ENCODE results near the gene PPP1CA.

Gene PPP1CA

GRCh38 chr11:67419325-67420049 lies 17.8 kb upstream of the PPP1CA start:
- Histone ChIP-seq H4K20me1 (0 out of 2 replicates have a peak, but pooled peaks cover 7% of the 10 kb centered on the region), H3K9ac (peak overlapping the region; percentile 90), H3K4me3 (peak overlapping the region; percentile 73), H3K27ac (peak overlapping the region; percentile 96), H3K27me3 (peaks cover 14% of the 10 kb centered on the region), H3K4me2 (peak overlapping the region; percentile 100), H3K36me3 (no peaks in the 10 kb centered on the region), H3K9me3 (no peaks in the 10 kb centered on the region), H3K4me1 (peaks cover 80% of the 10 kb centered on the region)
- TF ChIP-seq Cebpa-rat (IDR thresholded peaks at IDR 0.05) = no peak

GRCh38 chr11:67418476-67419281 lies 17.0 kb upstream of the PPP1CA start:
- H3K27ac ChIP-seq = peak overlapping the region; percentile 67
- TF ChIP-seq Cebpa-rat (IDR thresholded peaks at IDR 0.05) = no peak
- H3K9ac ChIP-seq = peak overlapping the region; percentile 65
- no peaks in the 10 kb centered on the region for H3K36me3 ChIP-seq
- peaks cover 85% of the 10 kb centered on the region for H3K4me1 ChIP-seq
- peak overlapping the region; percentile 100 for H3K4me2 ChIP-seq
- 0 out of 2 replicates have a peak, but pooled peaks cover 7% of the 10 kb centered on the region for H4K20me1 ChIP-seq
- peak overlapping the region; percentile 48 for H3K4me3 ChIP-seq
- H3K27me3 ChIP-seq = peaks cover 22% of the 10 kb centered on the region
- H3K9me3 ChIP-seq = no peaks in the 10 kb centered on the region

- peaks cover 90% of the 10 kb centered on the region for H3K4me1 ChIP-seq
- peak overlapping the region; percentile 37 for H3K27ac ChIP-seq
- H3K27me3 ChIP-seq = peaks cover 24% of the 10 kb centered on the region
- H3K4me3 ChIP-seq = 0 out of 2 replicates have a peak overlapping the region, but pooled peaks have one; percentile 18
- H3K36me3 ChIP-seq = no peaks in the 10 kb centered on the region
- peak overlapping the region; percentile 100 for H3K4me2 ChIP-seq
- TF ChIP-seq Cebpa-rat (IDR thresholded peaks at IDR 0.05) = no peak
- no peaks in the 10 kb centered on the region for H3K9me3 ChIP-seq
- H3K9ac ChIP-seq = peak overlapping the region; percentile 21; the same call in 1 of the 2 replicates
- H4K20me1 ChIP-seq = 0 out of 2 replicates have a peak, but pooled peaks cover 7% of the 10 kb centered on the region
Measured at GRCh38 chr11:67417425-67417824, 15.8 kb upstream of the PPP1CA start.

- Histone ChIP-seq H3K4me2 (peak overlapping the region; percentile 100), H3K9me3 (no peaks in the 10 kb centered on the region), H3K27ac (peak overlapping the region; percentile 37), H3K36me3 (no peaks in the 10 kb centered on the region), H4K20me1 (0 out of 2 replicates have a peak, but pooled peaks cover 7% of the 10 kb centered on the region), H3K27me3 (peaks cover 24% of the 10 kb centered on the region), H3K4me1 (peaks cover 96% of the 10 kb centered on the region), H3K9ac (peak overlapping the region; percentile 28; the same call in 1 of the 2 replicates), H3K4me3 (peak overlapping the region; percentile 25; the same call in 1 of the 2 replicates)
- TF ChIP-seq Cebpa-rat (IDR thresholded peaks at IDR 0.05) = no peak
Measured at GRCh38 chr11:67416416-67417335, 15.0 kb upstream of the PPP1CA start.

- H3K4me1 ChIP-seq = peaks cover 99% of the 10 kb centered on the region
- peaks cover 24% of the 10 kb centered on the region for H3K27me3 ChIP-seq
- TF ChIP-seq Cebpa-rat (IDR thresholded peaks at IDR 0.05) = no peak
- H3K9me3 ChIP-seq = no peaks in the 10 kb centered on the region
- peak within 1 kb of the TSS; percentile 33; the same call in 1 of the 2 replicates for H3K4me3 ChIP-seq
- H3K4me2 ChIP-seq = peak within 1 kb of the TSS; percentile 100
- H3K36me3 ChIP-seq = no peaks in the 10 kb centered on the region
- H3K27ac ChIP-seq = no peak within 1 kb of the TSS
- 0 out of 2 replicates have a peak, but pooled peaks cover 7% of the 10 kb centered on the region for H4K20me1 ChIP-seq
- H3K9ac ChIP-seq = 0 out of 2 replicates have a peak within 1 kb of the TSS, but pooled peaks have one; percentile 28
Measured at GRCh38 chr11:67415501-67416304, 14.0 kb upstream of the PPP1CA start, which contains the start of gene CARNS1. TSS of gene CARNS1 (plus strand) at chr11:67415678. CDS start at chr11:67416200, 522 bp downstream.

- Histone ChIP-seq H3K9ac (peak overlapping the region; percentile 16; the same call in 1 of the 2 replicates), H4K20me1 (0 out of 2 replicates have a peak, but pooled peaks cover 7% of the 10 kb centered on the region), H3K36me3 (no peaks in the 10 kb centered on the region), H3K4me2 (peak overlapping the region; percentile 100), H3K4me3 (no peak overlapping the region; the same call in 1 of the 2 replicates), H3K27ac (no peak overlapping the region), H3K9me3 (no peaks in the 10 kb centered on the region), H3K27me3 (peaks cover 24% of the 10 kb centered on the region), H3K4me1 (peaks cover 99% of the 10 kb centered on the region)
- TF ChIP-seq Cebpa-rat (IDR thresholded peaks at IDR 0.05) = no peak
Measured at GRCh38 chr11:67413266-67413849, 11.7 kb upstream of the PPP1CA start.

- peak overlapping the region; percentile 16; the same call in 1 of the 2 replicates for H3K9ac ChIP-seq
- no peak for TF ChIP-seq Cebpa-rat (IDR thresholded peaks at IDR 0.05)
- no peak overlapping the region for H3K27ac ChIP-seq
- H4K20me1 ChIP-seq = 0 out of 2 replicates have a peak, but pooled peaks cover 5% of the 10 kb centered on the region
- peaks cover 99% of the 10 kb centered on the region for H3K4me1 ChIP-seq
- H3K4me2 ChIP-seq = peak overlapping the region; percentile 100
- no peak overlapping the region; the same call in 1 of the 2 replicates for H3K4me3 ChIP-seq
- no peaks in the 10 kb centered on the region for H3K9me3 ChIP-seq
- H3K36me3 ChIP-seq = no peaks in the 10 kb centered on the region
- H3K27me3 ChIP-seq = peaks cover 24% of the 10 kb centered on the region
Measured at GRCh38 chr11:67412495-67413179, 11.0 kb upstream of the PPP1CA start.

All from BLaER1 (cell line).